H1 (cell line): ENCODE data around the gene HOMER2.

Experiments used
- JUND ChIP-seq: IDR thresholded peaks from 2 replicates; pipeline ENCODE4 v1.6.1; 2011; ENCODE audit warnings: mild to moderate bottlenecking, improper control_type of control experiment, low read length
- RBBP5 ChIP-seq: IDR thresholded peaks from 2 replicates; pipeline ENCODE4 v1.7.1; 2012; ENCODE audit warnings: low read depth, mild to moderate bottlenecking, inconsistent platforms, low read length, moderate library complexity, borderline replicate concordance
- YY1 ChIP-seq: IDR thresholded peaks from 2 replicates; pipeline ENCODE4 v1.6.1; 2011; ENCODE audit warnings: low read depth, mild to moderate bottlenecking, low read length
- TF ChIP-seq, protein P1 (sequence below), 3 experiments: IDR thresholded peaks; 1 replicate in 2 of 3; 2 replicates in 1 of 3; pipeline versions ENCODE4 v1.5.1 to v1.6.1; 2011; ENCODE audit warnings: low read length in 3 of 3, mild to moderate bottlenecking in 3 of 3, inconsistent platforms in 2 of 3, low read depth in 1 of 3, moderate library complexity in 1 of 3; ENCODE audit not compliant: insufficient read depth in 1 of 3; ENCODE audit errors: control extremely low read depth in 1 of 3

DNA sequence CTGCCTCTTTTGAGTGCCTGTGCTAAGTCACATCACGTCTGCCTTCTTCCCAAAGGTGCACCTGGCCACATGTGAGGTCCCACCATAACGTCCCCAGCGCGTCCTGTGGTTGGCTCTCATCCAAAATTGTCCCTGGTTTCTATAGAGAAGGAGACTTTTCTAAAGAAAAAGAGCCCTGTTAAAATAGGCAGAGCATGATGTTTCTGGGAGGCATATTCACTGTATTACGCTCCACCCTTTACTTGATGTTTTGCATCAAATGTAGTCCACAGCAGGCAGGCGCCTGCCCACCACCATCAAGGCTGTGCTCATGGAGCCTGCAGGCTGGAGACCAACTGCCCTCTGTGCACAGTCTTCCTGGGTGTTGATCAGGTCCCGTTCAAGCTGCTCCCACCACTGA is 106.8 kb downstream of the HOMER2 start:
- no peak for TF ChIP-seq JUND
- TF ChIP-seq, protein P1, sequence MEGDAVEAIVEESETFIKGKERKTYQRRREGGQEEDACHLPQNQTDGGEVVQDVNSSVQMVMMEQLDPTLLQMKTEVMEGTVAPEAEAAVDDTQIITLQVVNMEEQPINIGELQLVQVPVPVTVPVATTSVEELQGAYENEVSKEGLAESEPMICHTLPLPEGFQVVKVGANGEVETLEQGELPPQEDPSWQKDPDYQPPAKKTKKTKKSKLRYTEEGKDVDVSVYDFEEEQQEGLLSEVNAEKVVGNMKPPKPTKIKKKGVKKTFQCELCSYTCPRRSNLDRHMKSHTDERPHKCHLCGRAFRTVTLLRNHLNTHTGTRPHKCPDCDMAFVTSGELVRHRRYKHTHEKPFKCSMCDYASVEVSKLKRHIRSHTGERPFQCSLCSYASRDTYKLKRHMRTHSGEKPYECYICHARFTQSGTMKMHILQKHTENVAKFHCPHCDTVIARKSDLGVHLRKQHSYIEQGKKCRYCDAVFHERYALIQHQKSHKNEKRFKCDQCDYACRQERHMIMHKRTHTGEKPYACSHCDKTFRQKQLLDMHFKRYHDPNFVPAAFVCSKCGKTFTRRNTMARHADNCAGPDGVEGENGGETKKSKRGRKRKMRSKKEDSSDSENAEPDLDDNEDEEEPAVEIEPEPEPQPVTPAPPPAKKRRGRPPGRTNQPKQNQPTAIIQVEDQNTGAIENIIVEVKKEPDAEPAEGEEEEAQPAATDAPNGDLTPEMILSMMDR (IDR thresholded peaks at IDR 0.05; ENCODE audit: control extremely low read depth in 1 of 3, insufficient read depth in 1 of 3, low read depth in 1 of 3, low read length in 3 of 3): no peak
- no peak for TF ChIP-seq RBBP5
- TF ChIP-seq YY1: no peak
